GM18498 (cell line): ENCODE results near the gene DNAJB12.
A peak's percentile ranks its signal among the peaks of the same experiment; 100 is the strongest.
"Not testable (repeated sequence)": the region's sequence is repeated elsewhere in the genome, so short reads cannot be mapped to it uniquely, and the experiment has no call there.

Experiments used
- ATAC-seq: cut with Tn5 transposase; IDR thresholded peaks from one replicate; pipeline ENCODE4 v1.9.1; 2021; ENCODE audit warnings: mild to moderate bottlenecking, moderate library complexity; ENCODE audit not compliant: unreplicated experiment

DNAJB12 gene

GRCh38 chr10:72318418-72319262 lies 36.1 kb downstream of the DNAJB12 start:
- no peak for ATAC-seq

DNA sequence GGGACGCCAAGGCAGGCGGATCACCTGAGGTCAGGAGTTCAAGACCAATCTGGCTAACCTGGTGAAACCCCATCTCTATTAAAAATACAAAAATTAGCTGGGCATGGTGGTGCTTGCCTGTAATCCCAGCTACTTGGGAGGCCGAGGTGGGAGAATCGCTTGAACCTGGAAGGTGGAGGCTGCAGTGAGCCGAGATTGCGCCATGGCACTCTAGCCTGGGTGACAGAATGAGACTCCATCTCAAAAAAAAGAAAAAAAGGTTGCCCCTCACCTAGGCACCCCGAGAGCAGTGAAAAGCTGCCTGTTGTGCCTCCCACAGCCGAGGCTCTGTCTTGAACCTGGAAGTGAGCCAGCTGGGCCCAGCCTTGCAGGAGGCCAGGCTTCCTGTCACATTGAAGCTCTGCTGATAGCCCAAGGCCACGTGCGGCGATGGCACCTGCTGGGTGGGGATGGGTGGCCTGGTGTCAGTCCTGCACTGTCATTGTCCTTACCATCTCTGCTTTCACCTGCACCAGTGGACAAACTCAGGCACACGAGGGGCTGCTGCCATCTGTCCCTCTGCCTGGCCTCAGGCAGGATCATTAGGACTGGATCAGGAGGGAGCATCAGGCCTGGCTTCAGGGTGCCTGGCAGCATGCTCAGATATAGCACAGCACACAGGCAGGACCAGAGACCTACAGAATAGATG lies 37.8 kb downstream of the DNAJB12 start:
- no peak for ATAC-seq

- ATAC-seq = no peak
These were observed 38.4 kb downstream of the DNAJB12 start for GRCh38 chr10:72316386-72316700.

DNA sequence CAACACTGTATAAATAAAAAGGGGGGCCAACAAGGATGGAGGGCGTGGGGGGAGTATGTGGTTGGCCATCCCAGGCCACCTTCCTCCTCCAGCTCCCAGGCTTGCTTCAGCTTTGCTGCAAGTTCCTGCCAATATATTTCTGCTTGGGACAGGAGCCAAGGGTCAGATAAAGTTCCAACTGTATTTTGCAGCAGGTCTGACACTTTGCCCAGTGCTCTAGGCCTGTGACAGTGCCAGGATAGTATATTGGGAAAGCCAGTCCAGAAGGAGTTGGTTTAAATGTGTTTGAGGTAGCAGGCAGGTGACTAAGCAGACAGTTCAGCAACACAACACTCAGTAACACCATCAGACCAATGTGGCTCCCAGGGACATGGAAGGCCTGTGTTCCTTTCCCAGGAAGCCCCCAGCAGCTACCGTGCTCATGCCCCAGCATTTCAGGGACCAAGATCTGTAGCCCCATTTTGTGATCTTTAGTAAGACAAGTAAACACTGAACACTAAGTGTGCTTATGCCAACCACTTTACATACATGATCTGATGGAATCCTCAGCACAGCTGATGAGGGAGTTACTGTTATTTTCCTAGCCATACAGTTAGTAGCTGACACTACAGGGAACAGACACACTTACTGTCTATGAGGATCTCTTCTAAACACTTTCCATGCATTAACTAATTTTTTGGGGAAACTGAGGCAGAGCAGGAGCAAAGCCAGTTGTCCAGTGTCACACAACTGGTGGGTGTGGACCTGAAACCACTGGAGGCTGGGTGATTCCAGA lies 38.9 kb downstream of the DNAJB12 start:
- ATAC-seq = no peak

DNA sequence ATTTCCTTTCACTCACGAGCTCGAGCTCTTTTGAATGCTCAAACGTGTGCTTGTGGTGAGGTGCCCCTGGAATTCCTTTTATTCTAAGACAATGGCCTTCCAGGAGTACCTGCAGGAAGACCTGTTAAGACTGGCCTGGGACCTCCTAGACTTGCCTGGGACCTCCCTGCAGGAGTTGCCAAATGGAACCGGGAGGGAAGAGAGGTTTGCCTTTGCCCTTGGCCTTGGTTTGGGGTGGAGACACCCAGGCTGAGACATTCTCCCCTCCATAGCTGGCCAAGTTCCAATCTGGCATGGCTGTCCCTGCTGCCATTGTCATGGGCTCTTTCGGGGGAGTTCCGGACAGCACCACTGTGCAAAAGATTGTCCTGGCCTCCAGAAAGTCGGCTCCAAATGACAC lies 39.7 kb downstream of the DNAJB12 start:
- no peak for ATAC-seq

GRCh38 chr10:72314263-72314662 lies 40.5 kb downstream of the DNAJB12 start:
- no peak for ATAC-seq

DNA sequence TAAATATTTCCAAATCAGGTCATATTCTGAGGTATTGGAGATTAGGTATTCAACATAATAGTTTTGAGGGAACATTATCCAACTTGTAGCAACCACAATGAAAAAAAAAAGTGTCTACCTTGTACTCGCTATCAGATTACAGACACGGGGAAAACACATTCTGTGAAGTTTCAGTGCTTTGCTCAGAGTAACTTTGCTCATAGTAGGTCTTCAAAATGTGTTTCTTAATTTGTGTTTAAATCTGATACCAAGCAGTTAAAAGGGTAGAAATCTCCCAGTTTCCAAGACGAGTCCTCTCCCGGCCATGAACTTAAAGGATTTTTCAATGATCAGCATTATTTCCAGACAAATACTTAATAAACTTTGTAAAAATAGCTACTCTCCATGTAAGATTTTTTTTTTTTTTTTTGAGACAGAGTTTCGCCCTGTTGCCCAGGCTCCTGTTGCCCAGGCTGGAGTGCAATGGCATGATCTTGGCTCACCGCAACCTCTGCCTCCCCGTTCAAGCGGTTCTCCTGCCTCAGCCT lies 41.8 kb downstream of the DNAJB12 start:
- no peak for ATAC-seq

DNA sequence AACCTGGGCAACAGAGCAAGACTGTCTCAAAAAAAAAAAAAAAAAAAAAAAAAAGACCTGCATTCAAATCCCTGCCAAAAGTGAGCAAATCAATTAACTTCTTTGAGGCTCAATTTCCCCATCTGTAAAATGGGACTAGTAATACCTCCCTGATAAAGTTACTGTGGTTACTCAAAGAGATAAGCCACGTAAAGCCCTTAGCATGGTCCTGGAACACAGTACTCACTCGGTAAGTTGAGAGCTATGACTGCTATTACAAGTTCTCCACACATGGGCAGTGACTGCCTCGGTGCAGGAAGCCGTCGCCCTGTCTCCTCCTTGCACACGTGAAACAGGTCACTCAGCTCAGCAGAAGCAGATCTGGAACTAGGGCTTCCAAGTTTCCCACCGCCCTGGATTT lies 43.1 kb downstream of the DNAJB12 start:
- ATAC-seq = no peak

DNA sequence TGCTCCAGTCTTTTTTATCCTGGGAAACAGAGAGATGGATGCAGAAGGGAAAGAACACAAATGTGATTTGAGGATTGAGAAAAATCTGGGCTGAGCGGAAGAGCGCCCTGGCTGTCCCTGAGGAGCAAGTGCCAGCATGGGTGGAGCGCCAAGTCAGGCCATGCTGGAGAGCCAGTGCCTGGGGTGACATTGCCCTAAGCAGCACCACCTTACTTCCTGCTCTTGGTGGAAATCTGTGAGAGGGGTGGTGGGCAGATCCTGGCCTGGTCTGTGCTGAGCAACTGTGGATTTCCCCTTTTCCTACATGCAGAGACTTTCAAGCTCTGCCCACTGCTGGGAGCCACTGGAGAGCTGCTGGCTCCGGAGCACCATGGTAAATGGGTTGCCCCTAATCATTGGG lies 44.1 kb downstream of the DNAJB12 start:
- ATAC-seq = no peak

GRCh38 chr10:72310241-72310633 lies 44.5 kb downstream of the DNAJB12 start:
- no peak for ATAC-seq

- ATAC-seq = no peak
These were observed 45.2 kb downstream of the DNAJB12 start for GRCh38 chr10:72309290-72310240.

- no peak for ATAC-seq
These were observed 46.3 kb downstream of the DNAJB12 start for GRCh38 chr10:72308320-72308987.

DNA sequence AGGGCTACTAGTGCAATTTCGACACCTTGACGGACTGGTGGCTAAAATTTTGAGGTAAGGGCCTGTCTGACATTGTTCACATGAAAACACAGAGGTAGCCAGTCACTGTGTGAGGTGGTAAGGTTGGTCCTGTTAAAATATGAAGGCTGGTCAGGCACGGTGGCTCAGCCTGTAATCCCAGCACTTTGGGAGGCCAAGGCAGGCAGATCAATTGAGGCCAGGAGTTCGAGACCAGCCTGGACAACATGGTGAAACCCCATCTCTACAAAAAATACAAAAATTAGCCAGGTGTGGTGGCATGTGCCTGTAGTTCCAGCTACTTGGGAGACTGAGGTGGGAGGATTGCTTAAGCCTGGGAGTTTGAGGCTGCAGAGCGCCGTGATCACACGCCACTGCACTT lies 47.0 kb downstream of the DNAJB12 start:
- not testable (repeated sequence) for ATAC-seq

- ATAC-seq = no peak
These were observed 48.4 kb downstream of the DNAJB12 start for GRCh38 chr10:72306215-72306760.

DNA sequence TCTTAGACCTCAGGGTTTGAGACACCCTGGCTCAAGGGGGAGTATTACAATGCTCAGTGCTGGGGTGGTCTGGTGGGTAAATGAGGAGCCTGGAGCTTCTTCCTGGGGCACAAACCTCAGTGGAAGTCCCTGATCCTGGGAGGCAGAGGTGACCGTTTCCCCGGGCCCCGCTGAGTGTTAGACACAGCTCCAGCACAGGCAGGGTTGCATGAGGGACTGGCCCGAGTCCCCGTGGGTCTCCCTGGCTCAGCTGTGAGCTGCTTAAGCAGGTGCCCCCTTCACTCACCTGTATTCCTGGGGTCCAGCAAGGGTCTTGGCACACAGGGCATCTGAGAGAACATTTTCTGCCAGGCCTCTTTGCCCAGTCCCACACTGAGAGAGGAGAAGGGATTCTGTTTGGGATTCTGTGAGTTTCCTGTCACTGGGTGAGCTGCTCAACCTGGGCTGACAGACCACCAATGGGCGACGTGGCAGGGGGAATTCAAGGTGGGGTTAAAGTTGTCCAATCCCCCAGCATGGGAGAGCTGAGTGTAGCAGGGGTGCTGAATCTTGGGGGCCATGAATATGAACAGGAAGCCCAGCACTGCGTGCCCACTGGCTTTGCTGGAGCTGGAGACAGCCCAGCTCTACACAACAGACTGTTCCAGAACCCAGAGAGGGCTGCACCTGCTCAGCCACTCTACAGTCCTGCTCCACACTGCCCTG lies 51.1 kb downstream of the DNAJB12 start:
- ATAC-seq = no peak

- ATAC-seq = no peak
These were observed 55.9 kb downstream of the DNAJB12 start for GRCh38 chr10:72298592-72299519.

DNA sequence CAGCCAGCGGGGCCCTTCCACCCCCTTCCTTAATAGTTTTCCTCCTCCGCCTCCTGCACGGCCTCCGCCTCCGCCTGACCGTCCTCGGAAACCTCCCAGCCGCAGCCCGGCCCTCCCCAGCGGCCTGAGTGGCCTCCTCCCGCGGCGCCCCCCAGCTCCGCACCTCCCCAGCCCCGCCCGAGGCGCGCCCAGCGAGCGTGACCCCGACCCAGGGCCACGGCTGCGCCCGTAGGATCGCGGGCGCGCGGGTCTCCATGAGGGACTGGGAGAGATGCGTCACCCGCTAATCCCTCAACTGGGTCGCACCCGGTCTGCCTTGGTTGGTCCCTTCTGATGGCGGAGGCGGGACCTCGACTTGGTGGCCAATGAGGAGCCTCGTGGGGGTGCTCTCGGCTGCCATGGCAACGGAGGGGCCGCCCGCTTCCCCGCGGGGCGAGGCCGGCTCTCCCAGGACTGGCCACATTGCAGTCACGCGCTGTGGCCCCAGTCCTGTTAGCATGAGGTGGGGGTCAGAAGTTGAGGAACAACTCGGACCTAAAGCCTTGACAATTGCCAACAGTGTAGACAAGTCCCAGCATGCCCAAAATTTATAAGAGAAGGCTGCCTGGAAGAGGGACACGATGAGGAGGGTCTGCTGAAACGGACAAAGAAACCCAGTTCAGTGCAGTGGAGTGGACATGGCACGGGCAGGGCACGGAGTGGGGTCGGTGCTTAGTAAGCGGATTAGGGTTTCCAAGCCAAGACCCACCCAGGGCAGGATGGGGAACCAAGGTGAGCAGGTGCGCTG lies 56.7 kb downstream of the DNAJB12 start:
- peak; percentile 81 for ATAC-seq
